Nucleus accumbens (tissue), 56 donors: ENCODE results near the gene EPS15.
"Not testable (repeated sequence)": the region's sequence is repeated elsewhere in the genome, so short reads cannot be mapped to it uniquely, and the experiment has no call there.

Source experiments
- DNase-seq, 56 donors: peaks; one replicate each; lab custom pipeline; 2025; lab: John Stamatoyannopoulos, UW

The EPS15 gene

DNA sequence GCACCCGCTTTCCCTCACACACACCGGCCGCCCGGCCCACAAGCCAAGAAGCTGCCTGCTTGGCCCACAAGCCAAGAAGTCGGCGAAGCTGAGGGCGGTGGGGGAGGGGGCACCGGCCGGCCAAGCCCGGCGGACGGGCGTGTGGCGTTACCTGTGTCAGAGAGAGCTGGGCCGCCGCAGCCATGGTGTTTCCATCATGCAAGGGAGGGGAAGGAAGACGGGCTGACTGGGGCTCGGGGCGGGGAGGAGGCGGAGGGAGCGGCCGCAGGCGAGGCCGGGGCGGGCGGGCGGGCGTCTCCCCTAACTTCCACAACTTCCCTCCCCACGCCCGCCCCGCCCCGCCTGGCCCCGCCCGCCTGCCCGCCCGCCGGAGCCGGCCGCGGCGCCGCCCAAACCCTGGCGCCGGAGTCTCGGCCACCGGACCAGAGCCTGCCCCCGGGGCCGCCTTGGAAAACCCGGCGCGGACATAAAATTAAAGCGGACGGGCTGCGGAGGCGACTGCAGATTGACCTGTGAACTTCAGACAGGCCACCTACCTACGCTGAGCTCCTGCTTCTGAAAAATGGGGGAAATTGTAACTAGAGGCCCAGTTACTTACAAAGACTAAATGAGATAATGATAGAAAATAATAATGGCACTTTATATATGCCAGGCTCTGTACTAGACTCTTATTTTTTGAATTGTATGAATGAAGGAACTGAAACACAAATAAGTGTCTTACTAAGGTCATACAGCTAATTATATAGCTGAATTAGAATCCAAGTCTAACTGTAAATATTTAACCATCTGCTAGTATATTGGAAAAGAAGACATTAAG is at the start of gene EPS15:
Gene EPS15 (minus strand): TSS at position 219 of the 817 bp plus-strand sequence. CDS start 35 bp downstream, at position 184.
- DNase-seq = peak in 55 of 56 donors; percentile 12 to 86 (median 73)

DNA sequence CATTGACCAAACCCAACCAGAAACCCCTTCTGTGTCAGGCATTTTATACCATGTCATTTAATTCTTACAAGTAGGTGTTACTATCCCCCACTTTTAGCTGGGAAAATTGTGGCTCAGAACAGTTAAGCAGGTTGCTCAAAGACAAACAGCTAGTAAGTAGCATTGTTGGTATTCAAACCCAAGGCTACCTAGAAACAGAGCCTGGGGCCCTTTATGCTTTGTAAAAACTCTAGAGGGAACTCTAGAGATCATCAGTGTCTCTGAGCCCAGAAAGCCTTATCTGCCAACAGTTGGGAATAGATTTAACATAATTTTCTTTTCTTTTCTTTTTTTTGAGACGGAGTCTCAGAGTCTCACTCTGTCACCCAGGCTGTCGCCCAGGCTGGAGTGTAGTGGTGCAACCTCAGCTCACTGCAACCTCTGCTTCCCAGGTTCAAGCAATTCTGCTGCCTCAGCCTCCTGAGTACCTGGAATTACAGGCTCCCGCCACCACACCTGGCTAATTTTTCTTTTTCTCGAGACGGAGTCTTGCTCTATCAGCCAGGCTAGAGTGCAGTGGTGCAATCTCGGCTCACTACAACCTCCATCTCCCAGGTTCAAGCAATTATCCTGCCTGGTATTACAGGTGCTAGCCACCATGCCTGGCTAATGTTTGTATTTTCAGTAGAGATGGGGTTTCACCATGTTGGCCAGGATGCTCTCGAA is 49.3 kb upstream of the EPS15 start:
- DNase-seq = no peak

GRCh38 chr1:51567653-51568052 is 48.6 kb upstream of the EPS15 start:
- DNase-seq = no peak

DNA sequence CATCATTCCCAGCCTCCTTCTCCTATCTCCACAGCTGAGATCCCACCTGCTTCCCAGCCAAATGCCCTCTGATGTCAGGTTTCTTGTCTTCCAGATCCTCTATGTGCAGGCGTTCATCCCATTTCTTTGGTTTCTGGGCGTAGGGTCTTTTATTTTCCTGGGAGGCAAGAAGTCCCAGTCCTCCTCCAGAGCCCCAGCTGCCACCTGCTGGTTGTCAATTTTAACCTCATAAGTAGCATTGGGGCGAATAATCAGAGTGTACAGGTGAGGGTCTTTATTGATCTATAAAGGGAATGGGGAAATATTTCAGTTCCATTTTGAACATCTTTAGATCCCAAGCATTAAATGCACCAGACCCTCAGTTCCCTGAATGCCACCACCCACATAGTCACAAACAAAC is 47.2 kb upstream of the EPS15 start:
- no peak for DNase-seq

DNA sequence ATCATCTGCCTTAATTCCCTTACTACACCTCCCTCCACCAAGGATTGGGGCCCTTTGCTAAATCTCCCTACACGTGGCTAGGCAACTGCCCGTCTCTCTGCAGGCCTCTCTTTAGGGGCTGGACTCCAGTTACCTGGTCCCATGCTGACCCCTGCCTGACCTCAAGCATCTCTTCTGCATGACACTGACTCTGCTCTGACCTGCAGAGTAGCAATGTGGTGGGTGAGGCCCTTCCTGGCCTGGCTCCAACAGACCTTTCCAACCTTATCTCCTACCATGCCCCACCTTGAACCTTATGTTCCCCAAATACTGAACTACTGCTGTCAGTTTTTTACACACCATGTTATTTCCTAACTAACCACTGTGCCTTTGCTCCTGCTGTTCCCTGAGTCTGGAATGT is 45.9 kb upstream of the EPS15 start:
- no peak for DNase-seq

DNA sequence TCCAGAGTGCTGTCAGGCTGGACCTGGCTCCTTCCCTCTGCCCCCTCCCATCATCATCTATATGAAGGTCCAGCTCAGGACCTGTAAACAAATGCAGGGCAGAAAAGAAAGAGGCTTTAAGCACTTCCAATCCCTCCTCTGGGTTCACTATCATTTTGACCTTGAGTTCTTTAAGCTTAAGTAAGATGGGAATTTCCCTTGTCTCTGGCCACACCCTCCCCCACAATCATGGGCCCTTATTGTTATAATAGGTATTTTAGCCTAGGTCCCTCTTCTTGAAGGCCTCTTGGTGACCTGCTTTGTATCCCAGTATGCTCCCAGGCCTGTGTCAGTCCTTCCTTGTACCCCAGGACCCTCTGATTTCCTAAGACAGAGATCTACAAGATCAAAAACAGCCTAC is 45.1 kb upstream of the EPS15 start:
- no peak for DNase-seq

DNA sequence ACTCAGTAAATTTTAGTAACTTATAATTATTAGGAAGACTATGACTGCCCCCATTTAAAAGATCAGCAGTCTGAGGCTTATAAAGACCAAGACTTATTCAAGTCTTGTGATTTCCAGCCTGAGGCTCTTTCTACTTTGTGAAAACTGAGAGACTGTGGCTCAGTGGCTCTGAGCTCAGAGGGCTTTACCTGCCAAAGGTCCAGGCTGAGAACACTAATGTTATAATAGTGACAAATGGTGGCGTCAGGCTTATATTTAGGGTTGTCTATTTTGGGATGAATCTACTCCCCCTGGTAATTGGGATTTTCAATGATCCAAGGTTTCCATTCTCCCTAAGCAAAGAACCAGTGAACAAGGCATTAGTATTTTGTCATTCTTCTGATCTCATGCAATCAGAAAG is 42.6 kb upstream of the EPS15 start:
- no peak for DNase-seq

DNA sequence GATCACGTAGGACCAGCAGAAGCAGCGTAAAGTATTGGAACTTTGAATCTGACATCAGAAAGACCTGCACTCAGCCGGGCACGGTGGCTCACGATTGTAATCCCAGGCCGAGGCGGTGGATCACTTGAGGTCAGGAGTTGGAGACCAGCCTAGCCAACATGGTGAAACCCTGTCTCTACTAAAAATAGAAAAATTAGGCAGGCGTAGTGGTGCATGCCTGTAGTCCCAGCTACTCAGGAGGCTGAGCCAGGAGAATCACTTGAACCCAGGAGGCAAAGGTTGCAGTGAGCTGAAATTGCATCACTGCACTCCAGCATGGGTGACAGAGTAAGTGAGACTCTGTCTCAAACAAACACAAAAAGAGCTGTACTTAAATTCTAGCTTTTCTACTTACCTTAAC is 41.8 kb upstream of the EPS15 start:
- DNase-seq = not testable (repeated sequence)

- DNase-seq = no peak
Observed at GRCh38 chr1:51560034-51560433, 41.0 kb upstream of the EPS15 start.

- DNase-seq = no peak
Observed at GRCh38 chr1:51559501-51559900, 40.4 kb upstream of the EPS15 start.

DNA sequence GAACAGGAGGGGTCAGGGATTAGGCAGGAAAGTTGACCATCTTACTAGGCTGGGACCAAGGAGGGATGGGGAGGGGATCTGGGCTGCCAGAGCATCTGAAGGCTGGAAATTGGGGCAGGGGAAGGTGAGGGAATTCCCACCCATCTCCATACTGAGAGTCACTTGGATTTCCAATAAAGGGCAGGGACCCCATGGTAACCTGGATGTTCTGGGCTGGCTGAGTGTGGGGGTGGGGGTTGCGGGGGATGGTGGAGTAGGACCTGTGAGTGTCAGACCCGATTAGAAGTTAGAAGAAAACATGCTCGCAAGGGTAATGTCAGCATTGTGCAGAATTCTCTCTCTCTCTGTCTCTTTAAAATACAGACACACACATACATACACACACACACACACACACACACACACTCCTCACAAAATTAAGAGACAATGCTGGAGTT is 40.0 kb upstream of the EPS15 start:
- DNase-seq = no peak

GRCh38 chr1:51558375-51558924 is 39.4 kb upstream of the EPS15 start:
- no peak for DNase-seq

DNA sequence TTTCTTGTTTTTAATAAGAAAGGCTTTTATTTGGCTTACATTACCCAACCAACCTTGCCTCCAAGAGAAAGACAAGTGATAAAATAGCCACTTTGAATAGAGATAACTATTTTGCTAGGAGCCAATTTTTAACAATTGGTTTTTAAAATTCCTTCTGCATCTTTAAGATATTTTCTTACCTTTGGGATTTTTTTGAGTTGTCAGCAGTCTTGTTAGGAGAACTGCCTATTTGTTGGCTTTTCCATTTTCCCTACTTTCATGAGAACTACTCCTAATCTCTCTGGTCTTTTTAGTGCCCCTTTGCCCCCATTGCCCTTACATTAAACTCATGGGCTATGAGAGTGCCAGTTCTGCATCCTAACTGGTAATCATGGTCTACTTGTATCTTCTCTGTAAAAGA is 38.1 kb upstream of the EPS15 start:
- no peak for DNase-seq

GRCh38 chr1:51555866-51556619 is 37.0 kb upstream of the EPS15 start:
- no peak for DNase-seq

DNA sequence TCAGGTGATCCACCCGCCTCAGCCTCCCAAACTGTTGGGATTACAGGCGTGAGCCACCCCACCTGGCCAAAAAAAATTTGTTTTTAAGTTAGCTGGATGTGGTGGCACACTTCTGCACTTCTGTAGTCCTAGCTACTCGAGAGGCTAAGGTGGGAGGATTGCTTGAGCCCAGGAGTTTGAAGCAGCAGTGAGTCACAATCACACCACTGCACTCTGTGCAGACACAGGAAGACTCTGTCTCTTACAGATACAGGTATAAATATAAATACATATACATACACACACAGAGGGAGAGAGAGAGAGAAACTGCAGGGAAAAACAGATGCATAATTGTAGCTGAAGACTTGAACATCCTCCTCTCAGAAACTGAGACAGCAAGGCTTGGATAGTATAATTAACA is 34.8 kb upstream of the EPS15 start:
- DNase-seq = no peak

DNA sequence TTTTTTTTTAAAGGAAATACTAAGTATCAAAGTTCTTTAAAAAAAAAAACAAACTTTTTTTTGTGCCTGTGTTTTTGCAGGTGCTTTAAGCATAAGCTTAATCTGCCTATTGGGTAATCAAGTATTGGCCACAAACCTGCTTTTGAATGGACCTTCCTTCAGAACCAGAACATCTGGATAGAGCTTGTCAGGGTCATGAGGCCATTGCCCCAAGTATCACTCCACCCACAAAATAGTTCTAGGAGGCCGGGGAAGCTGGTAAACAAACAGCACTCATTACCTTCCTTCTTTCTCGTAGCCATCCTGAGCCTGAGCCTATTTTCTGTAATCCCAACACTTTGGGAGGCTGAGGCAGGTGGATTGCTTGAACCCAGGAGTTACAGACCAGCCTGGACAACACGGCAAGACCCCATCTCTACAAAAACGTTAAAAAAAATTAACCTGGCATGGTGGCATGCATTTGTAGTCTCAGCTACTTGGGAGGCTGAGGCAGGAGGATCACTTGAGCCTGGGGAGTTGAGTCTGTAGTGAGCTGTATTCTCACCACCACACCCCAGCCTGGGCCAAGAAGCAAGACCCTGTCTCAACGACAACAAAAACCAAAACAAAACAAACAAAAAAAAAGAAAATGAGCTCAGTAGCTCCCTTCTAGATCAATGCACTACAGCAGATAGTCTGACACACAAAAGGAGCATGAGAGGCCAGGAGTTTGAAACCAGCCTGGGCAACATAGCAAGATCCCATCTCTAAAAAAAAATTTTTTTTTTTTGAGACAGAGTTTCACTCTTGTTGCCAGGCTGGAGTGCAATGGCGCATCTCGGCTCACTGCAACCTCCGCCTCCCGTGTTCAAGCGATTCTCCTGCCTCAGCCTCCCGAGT is 34.1 kb upstream of the EPS15 start:
- DNase-seq = no peak

GRCh38 chr1:51551848-51552296 is 32.8 kb upstream of the EPS15 start:
- DNase-seq = no peak

- DNase-seq = no peak
Observed at GRCh38 chr1:51551081-51551480, 32.0 kb upstream of the EPS15 start.

DNA sequence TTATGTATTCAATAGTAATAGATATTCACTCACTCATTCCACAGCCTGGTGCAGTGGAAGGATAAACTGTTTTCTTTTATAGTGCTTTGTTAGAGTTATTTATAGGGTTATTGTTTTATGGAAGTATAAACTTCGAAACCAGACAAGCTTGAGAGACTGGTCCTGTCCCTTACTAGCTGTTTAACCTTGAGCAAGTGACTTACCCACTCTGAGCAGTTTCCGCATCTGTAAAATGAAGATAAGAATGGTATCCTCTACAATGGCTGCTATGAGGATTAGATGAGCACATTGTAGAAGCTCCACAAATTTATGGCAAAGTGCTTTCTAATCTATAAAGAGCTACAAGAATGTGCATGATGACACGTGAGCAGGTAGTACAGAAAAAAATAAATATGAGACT is 30.8 kb upstream of the EPS15 start:
- DNase-seq = no peak
